ENCODE data around the gene GGTLC1. TPM values are rescaled to one million over a fixed set of nuclear protein-coding genes. Genes with fewer than 3 reads are reported as not detected.

The GGTLC1 gene
- total RNA-seq (2013; cell fraction: nucleolus; rRNA removed), result not detected in 2 replicates
- not detected in 2 replicates for total RNA-seq (2014; rRNA removed)
- total RNA-seq (2014; rRNA removed; fragmentation: Illumina TruSeq; extraction: Trizol), result not detected in 2 replicates
- not detected in 2 replicates for total RNA-seq (2021)
- not detected for polyA plus RNA-seq (2011; ENCODE audit: low read depth)
- not detected in 2 replicates for polyA plus RNA-seq (2011; rRNA removed)
- not detected in 2 replicates for polyA plus RNA-seq (2011; cell fraction: cytosol; rRNA removed)
- polyA plus RNA-seq (2011; cell fraction: nucleus; rRNA removed), result not detected in 2 replicates
- polyA plus RNA-seq (2012), result not detected in 2 replicates
- not detected in 2 replicates for polyA plus RNA-seq (2014; fragmentation: Illumina TruSeq; extraction: Trizol)
- polyA plus RNA-seq (2014; fragmentation: Nextera tagmentation; extraction: Ambion mirVana), result not detected
- polyA plus RNA-seq (2014; rRNA removed), result not detected in 2 replicates
- polyA plus RNA-seq (2016; fragmentation: Nextera tagmentation; extraction: Ambion mirVana), result not detected
- polyA minus RNA-seq (2011; rRNA and poly(A)+ RNA removed), result not detected in 2 replicates
- not detected in 2 replicates for polyA minus RNA-seq (2011; cell fraction: cytosol; rRNA and poly(A)+ RNA removed)
- not detected in 2 replicates for polyA minus RNA-seq (2011; cell fraction: nucleus; rRNA and poly(A)+ RNA removed)
- not detected for Bru-seq, nascent RNA
- not detected for BruChase-seq, experiment 1, labeled RNA remaining after a 6-hour chase
- not detected for BruChase-seq, experiment 2, labeled RNA remaining after a 2-hour chase
- long read RNA-seq, experiment 1, result 0 reads
- long read RNA-seq, experiment 2, result 0 reads

GRCh38 chr20:23988561-23988960 is at the start of gene GGTLC1:
Gene GGTLC1, minus strand, starts transcription at chr20:23988779. Its CDS starts 2,168 bp downstream, at chr20:23986611.
- 73% methylated on average over 26 of the region's 26 CpGs for WGBS (ENCODE audit: insufficient coverage, insufficient replicate concordance, low lambda C conversion rate, missing lambda C conversion rate)
- BruUV-seq (replicated peaks), result no TSS peak

GRCh38 chr20:24034820-24035219 is 46.2 kb upstream of the GGTLC1 start:
- no peak for ATAC-seq
- H3K9me3 ChIP-seq (replicated peaks; ENCODE audit: control insufficient read depth, insufficient read depth, low read length), result no peaks in the 10 kb centered on the region
- H4K20me1 ChIP-seq (ENCODE audit: control insufficient read depth, insufficient read depth), result no peaks in the 10 kb centered on the region
- H3K4me1 ChIP-seq (ENCODE audit: control insufficient read depth, insufficient read depth, low read length), result no peaks in the 10 kb centered on the region
- 37% methylated on average over 2 of the region's 2 CpGs for WGBS (ENCODE audit: insufficient coverage, insufficient replicate concordance, low lambda C conversion rate, missing lambda C conversion rate)
- H3K79me2 ChIP-seq (ENCODE audit: control insufficient read depth, insufficient read depth, low read length), result no peaks in the 10 kb centered on the region
- BruUV-seq (replicated peaks), result no TSS peak
- ChIA-PET CTCF (no interaction called here), POLR2A (no interaction called here), SMC1A (ENCODE audit: uncharacterized antibody, unreplicated experiment) (no interaction called here), RAD21 (ENCODE audit: unreplicated experiment) (no interaction called here)
- no peak overlapping the region for H3K4me2 ChIP-seq (ENCODE audit: control insufficient read depth, insufficient read depth)
- intact Hi-C loops (cut with micrococcal nuclease; ENCODE audit: unreplicated experiment), result no loop called here
- H3K9ac ChIP-seq (ENCODE audit: control insufficient read depth, insufficient read depth, low read length), result no peak overlapping the region
- H3K36me3 ChIP-seq (ENCODE audit: control insufficient read depth in 2 of 2, insufficient read depth in 2 of 2, low read length in 1 of 2), result no peaks in the 10 kb centered on the region
- in situ Hi-C loops (cut with MboI), result no loop called here
- H2AFZ ChIP-seq (ENCODE audit: control insufficient read depth, low read depth, low read length), result no peak overlapping the region
- H3K27ac ChIP-seq (ENCODE audit: control insufficient read depth, insufficient read depth), result no peak overlapping the region
- H3K4me3 ChIP-seq, result no peak overlapping the region
- DNase-seq (ENCODE audit: low read depth, low spot score), result no peak
- H3K27me3 ChIP-seq (replicated peaks in 1 of 2; ENCODE audit: control insufficient read depth in 2 of 2, insufficient read depth in 2 of 2, low read length in 1 of 2), result no peaks in the 10 kb centered on the region
- FAIRE-seq, result no peak
- TF ChIP-seq IKZF1 (conservative IDR thresholded peaks at IDR 0.05), result no peak
- no peak for TF ChIP-seq NFYA (IDR thresholded peaks at IDR 0.05; ENCODE audit: borderline replicate concordance, low read depth, low read length)
- TF ChIP-seq, protein P1, sequence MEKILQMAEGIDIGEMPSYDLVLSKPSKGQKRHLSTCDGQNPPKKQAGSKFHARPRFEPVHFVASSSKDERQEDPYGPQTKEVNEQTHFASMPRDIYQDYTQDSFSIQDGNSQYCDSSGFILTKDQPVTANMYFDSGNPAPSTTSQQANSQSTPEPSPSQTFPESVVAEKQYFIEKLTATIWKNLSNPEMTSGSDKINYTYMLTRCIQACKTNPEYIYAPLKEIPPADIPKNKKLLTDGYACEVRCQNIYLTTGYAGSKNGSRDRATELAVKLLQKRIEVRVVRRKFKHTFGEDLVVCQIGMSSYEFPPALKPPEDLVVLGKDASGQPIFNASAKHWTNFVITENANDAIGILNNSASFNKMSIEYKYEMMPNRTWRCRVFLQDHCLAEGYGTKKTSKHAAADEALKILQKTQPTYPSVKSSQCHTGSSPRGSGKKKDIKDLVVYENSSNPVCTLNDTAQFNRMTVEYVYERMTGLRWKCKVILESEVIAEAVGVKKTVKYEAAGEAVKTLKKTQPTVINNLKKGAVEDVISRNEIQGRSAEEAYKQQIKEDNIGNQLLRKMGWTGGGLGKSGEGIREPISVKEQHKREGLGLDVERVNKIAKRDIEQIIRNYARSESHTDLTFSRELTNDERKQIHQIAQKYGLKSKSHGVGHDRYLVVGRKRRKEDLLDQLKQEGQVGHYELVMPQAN (conservative IDR thresholded peaks at IDR 0.05), result no peak
- no peak for TF ChIP-seq SUZ12 (IDR thresholded peaks at IDR 0.05; ENCODE audit: unreplicated experiment)
- TF ChIP-seq LARP7 (IDR thresholded peaks at IDR 0.05), result no peak
- no peak for TF ChIP-seq PRDM15 (CRISPR knock-in tag; IDR thresholded peaks at IDR 0.05)

More at GRCh38 chr20:23988561-23988960, at the start of gene GGTLC1:
- ChIA-PET SMC1A (ENCODE audit: uncharacterized antibody, unreplicated experiment) (no interaction called here), RAD21 (ENCODE audit: unreplicated experiment) (no interaction called here), CTCF (no interaction called here), POLR2A (no interaction called here)
- H4K20me1 ChIP-seq (ENCODE audit: control insufficient read depth, insufficient read depth), result no peaks in the 10 kb centered on the region
- FAIRE-seq (no peak), ATAC-seq (no peak), DNase-seq (ENCODE audit: low read depth, low spot score) (no peak)
- H2AFZ ChIP-seq (ENCODE audit: control insufficient read depth, low read depth, low read length), result no peak within 1 kb of the TSS
- no peak for TF ChIP-seq ZNF274 (IDR thresholded peaks at IDR 0.05; ENCODE audit: insufficient read depth, insufficient read length)
- no peaks in the 10 kb centered on the region for H3K36me3 ChIP-seq (ENCODE audit: control insufficient read depth in 2 of 2, insufficient read depth in 2 of 2, low read length in 1 of 2)
- H3K4me3 ChIP-seq, result no peak within 1 kb of the TSS
- no peak within 1 kb of the TSS for H3K27ac ChIP-seq (ENCODE audit: control insufficient read depth, insufficient read depth)
- H3K9ac ChIP-seq (ENCODE audit: control insufficient read depth, insufficient read depth, low read length), result no peak within 1 kb of the TSS
- in situ Hi-C loops (cut with MboI) (no loop called here), intact Hi-C loops (cut with micrococcal nuclease; ENCODE audit: unreplicated experiment) (no loop called here)
- H3K27me3 ChIP-seq (replicated peaks in 1 of 2; ENCODE audit: control insufficient read depth in 2 of 2, insufficient read depth in 2 of 2, low read length in 1 of 2), result no peaks in the 10 kb centered on the region
- no peaks in the 10 kb centered on the region for H3K4me1 ChIP-seq (ENCODE audit: control insufficient read depth, insufficient read depth, low read length)
- H3K9me3 ChIP-seq (replicated peaks; ENCODE audit: control insufficient read depth, insufficient read depth, low read length), result no peaks in the 10 kb centered on the region
- H3K4me2 ChIP-seq (ENCODE audit: control insufficient read depth, insufficient read depth), result no peak within 1 kb of the TSS
- H3K79me2 ChIP-seq (ENCODE audit: control insufficient read depth, insufficient read depth, low read length), result no peaks in the 10 kb centered on the region

All from GM12878 (cell line).